Vagina (tissue), 2 donors: Measurements from ENCODE around the gene NPEPPS.

Source experiments
- POLR2A ChIP-seq, 2 donors: fragments of 450-650 bp; IDR thresholded peaks; one replicate each; pipeline ENCODE4 v1.6.1; 2017; ENCODE audit warnings: antibody characterized with exemption in 2 of 2, mild to moderate bottlenecking in 2 of 2, moderate library complexity in 2 of 2
- POLR2AphosphoS5 ChIP-seq, 2 donors: sonication (generic); formaldehyde crosslinking; IDR thresholded peaks; one replicate each; pipeline ENCODE4 v1.9.0; 2017; ENCODE audit warnings: antibody characterized with exemption in 2 of 2, mild to moderate bottlenecking in 2 of 2, low read depth in 1 of 2; ENCODE audit not compliant: insufficient read depth in 1 of 2
- TF ChIP-seq, protein P1 (sequence below), 3 experiments: fragments of 450-650 bp in 2 of 3; fragments of 200-600 bp in 1 of 3; sonication (generic) in 1 of 3; IDR thresholded peaks; one replicate each; pipeline ENCODE4 v1.5.1; 2017 to 2019; ENCODE audit warnings: antibody characterized with exemption in 3 of 3, mild to moderate bottlenecking in 2 of 3, moderate library complexity in 2 of 3

DNA sequence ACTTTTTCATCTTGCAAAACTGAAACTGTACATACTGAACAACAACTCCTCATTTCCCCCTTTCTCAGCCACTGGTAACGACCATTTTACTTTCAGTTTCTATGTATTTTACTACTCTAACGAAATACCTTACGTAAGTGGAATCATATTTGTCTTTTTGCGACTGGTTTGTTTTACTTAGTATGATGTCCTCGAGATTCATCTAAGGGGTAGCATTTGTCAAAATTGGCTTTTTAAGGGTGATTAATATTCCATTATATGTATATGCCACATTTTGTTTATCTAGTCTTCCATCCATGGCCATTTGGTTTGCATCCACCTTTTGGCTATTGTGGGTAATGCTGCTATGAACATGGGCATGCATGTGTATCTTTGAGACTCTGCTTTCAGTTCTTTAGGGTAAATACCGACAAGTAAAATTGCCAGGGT, 129.2 kb downstream of the NPEPPS start:
- TF ChIP-seq, protein P1, sequence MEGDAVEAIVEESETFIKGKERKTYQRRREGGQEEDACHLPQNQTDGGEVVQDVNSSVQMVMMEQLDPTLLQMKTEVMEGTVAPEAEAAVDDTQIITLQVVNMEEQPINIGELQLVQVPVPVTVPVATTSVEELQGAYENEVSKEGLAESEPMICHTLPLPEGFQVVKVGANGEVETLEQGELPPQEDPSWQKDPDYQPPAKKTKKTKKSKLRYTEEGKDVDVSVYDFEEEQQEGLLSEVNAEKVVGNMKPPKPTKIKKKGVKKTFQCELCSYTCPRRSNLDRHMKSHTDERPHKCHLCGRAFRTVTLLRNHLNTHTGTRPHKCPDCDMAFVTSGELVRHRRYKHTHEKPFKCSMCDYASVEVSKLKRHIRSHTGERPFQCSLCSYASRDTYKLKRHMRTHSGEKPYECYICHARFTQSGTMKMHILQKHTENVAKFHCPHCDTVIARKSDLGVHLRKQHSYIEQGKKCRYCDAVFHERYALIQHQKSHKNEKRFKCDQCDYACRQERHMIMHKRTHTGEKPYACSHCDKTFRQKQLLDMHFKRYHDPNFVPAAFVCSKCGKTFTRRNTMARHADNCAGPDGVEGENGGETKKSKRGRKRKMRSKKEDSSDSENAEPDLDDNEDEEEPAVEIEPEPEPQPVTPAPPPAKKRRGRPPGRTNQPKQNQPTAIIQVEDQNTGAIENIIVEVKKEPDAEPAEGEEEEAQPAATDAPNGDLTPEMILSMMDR (IDR thresholded peaks at IDR 0.05): no peak
- TF ChIP-seq POLR2A (IDR thresholded peaks at IDR 0.05) (no peak), POLR2AphosphoS5 (IDR thresholded peaks at IDR 0.05; ENCODE audit: insufficient read depth in 1 of 2, low read depth in 1 of 2) (no peak)
